ENCODE data around the gene PRG3. TPM values are rescaled to one million over a fixed set of nuclear protein-coding genes. Genes with fewer than 3 reads are reported as not detected.

PRG3 gene
- total and polyA plus RNA-seq, 9 of the 15 experiments (the other 6 are each of a cell fraction or from before 2014, with no cell fraction given), result 0.18 to 0.55 (median 0.38) TPM; not detected in 6

- TF ChIP-seq CHCHD3 (CRISPR knock-in tag; IDR thresholded peaks at IDR 0.05) (no peak), ZBTB2 (IDR thresholded peaks at IDR 0.05) (peak; percentile 77), U2AF2 (optimal IDR thresholded peaks at IDR 0.05; ENCODE audit: low read depth, low read length) (no peak), DLX4 (CRISPR knock-in tag; IDR thresholded peaks at IDR 0.05) (no peak), BDP1 (IDR thresholded peaks at IDR 0.05; ENCODE audit: insufficient read depth, insufficient read length) (no peak), CEBPB (tag; IDR thresholded peaks at IDR 0.05) (no peak), ZNF174 (CRISPR knock-in tag; IDR thresholded peaks at IDR 0.05) (no peak), MXI1 (IDR thresholded peaks at IDR 0.05; ENCODE audit: low read depth, low read length) (no peak), ZBTB11 (CRISPR knock-in tag; IDR thresholded peaks at IDR 0.05) (peak in 1 of 3 experiments; percentile 56; a peak in 1 of 6 replicates), THRB (CRISPR knock-in tag; conservative IDR thresholded peaks at IDR 0.05) (0 out of 2 replicates have a peak, but pooled peaks have one; percentile 75), CXXC5 (CRISPR knock-in tag; IDR thresholded peaks at IDR 0.05) (peak; percentile 78), BCOR (IDR thresholded peaks at IDR 0.05) (no peak), HDAC6 (IDR thresholded peaks at IDR 0.05; ENCODE audit: low read depth, low read length) (no peak), HMGN3 (IDR thresholded peaks at IDR 0.05; ENCODE audit: borderline replicate concordance, extremely low read depth, insufficient read length, low read depth, low read length) (peak; percentile 50)
These were observed 46.2 kb upstream of the PRG3 start, which contains the start of gene SLC43A3 (continued) for GRCh38 chr11:57426929-57427726.

Data from K562 (cell line).